PC-3 (cell line): Measurements from ENCODE around the gene LEF1. TPM values are rescaled to one million over a fixed set of nuclear protein-coding genes. Genes with fewer than 3 reads are reported as not detected.
A peak's percentile ranks its signal among the peaks of the same experiment; 100 is the strongest.

Source experiments
- ATAC-seq: fragments of 200-7000 bp; cut with Tn5 transposase; 2 replicates; pipeline ENCODE4 v1.9.1; 2020; ENCODE audit warnings: mild to moderate bottlenecking, moderate library complexity
- BruUV-seq: library from RNA; stranded (reverse); fragments of 400-500 nt; replicated peaks from 2 replicates; lab custom pipeline; 2021; lab: Mats Ljungman, UMichigan
- CTCF ChIA-PET: fragments of 300-600 bp; sonication (Branson Sonifier 250); formaldehyde crosslinking; loops from one replicate; lab custom pipeline; 2022; ENCODE audit warnings: antibody characterized with exemption; lab: Charles Lee
- POLR2A ChIA-PET: fragments of 300-600 bp; sonication (Branson Sonifier 250); formaldehyde crosslinking; loops from one replicate; lab custom pipeline; 2022; ENCODE audit warnings: antibody characterized with exemption; ENCODE audit not compliant: unreplicated experiment; lab: Charles Lee
- DNase-seq: peaks from one replicate; pipeline ENCODE4 v3.0.0-alpha.2; 2015
- H2AFZ ChIP-seq: fragments of 300-600 bp; sonication (generic); 2 replicates; pipeline ENCODE4 v1.6.0; 2016; ENCODE audit warnings: antibody characterized with exemption, low read length
- H3F3A ChIP-seq: fragments of 300-600 bp; sonication (generic); one replicate; pipeline ENCODE4 v1.6.0; 2017; ENCODE audit warnings: antibody characterized with exemption, low read length, control low read depth, mild to moderate bottlenecking; ENCODE audit not compliant: unreplicated experiment
- H3K27ac ChIP-seq: fragments of 300-600 bp; sonication (generic); 2 replicates; pipeline ENCODE4 v1.5.1; 2016; ENCODE audit warnings: mild to moderate bottlenecking, low read length
- H3K27me3 ChIP-seq: fragments of 300-600 bp; sonication (generic); 2 replicates; pipeline ENCODE4 v1.6.1; 2016; ENCODE audit warnings: low read length, mixed read lengths
- H3K36me3 ChIP-seq: fragments of 300-600 bp; sonication (generic); 2 replicates; pipeline ENCODE4 v1.6.1; 2016; ENCODE audit warnings: low read depth, mixed run types, low read length, mixed read lengths
- H3K4me1 ChIP-seq: fragments of 300-600 bp; sonication (generic); 2 replicates; pipeline ENCODE4 v1.5.1; 2016; ENCODE audit warnings: low read length; ENCODE audit not compliant: insufficient read depth
- H3K4me2 ChIP-seq: fragments of 300-600 bp; sonication (generic); 2 replicates; pipeline ENCODE4 v1.6.0; 2016; ENCODE audit warnings: low read length
- H3K4me3 ChIP-seq: fragments of 300-600 bp; sonication (generic); 2 replicates; pipeline ENCODE4 v1.5.1; 2016; ENCODE audit warnings: mild to moderate bottlenecking, low read length, mixed read lengths
- H3K79me2 ChIP-seq: fragments of 300-600 bp; sonication (generic); 2 replicates; pipeline ENCODE4 v1.6.1; 2017; ENCODE audit warnings: low read length, mixed read lengths
- H3K9ac ChIP-seq: fragments of 300-600 bp; sonication (generic); 2 replicates; pipeline ENCODE4 v1.6.0; 2016; ENCODE audit warnings: mild to moderate bottlenecking, low read length
- H3K9me2 ChIP-seq: fragments of 300-600 bp; sonication (generic); replicated peaks from 2 replicates; pipeline ENCODE4 v1.6.1; 2016; ENCODE audit warnings: mixed run types, low read length, mixed read lengths
- H3K9me3 ChIP-seq: fragments of 300-600 bp; sonication (generic); 2 replicates; pipeline ENCODE4 v1.6.1; 2016; ENCODE audit warnings: low read length, mixed read lengths
- H4K20me1 ChIP-seq: fragments of 300-600 bp; sonication (generic); 2 replicates; pipeline ENCODE4 v1.6.1; 2016; ENCODE audit warnings: low read length, mixed read lengths
- EZH2 ChIP-seq: fragments of 300-600 bp; sonication (generic); IDR thresholded peaks from one replicate; pipeline ENCODE4 v1.6.1; 2017; ENCODE audit warnings: antibody characterized with exemption, mild to moderate bottlenecking, low read length; ENCODE audit not compliant: unreplicated experiment
- EZH2phosphoT487 ChIP-seq: fragments of 300-600 bp; sonication (generic); IDR thresholded peaks from 2 replicates; pipeline ENCODE4 v1.6.1; 2018; ENCODE audit warnings: mild to moderate bottlenecking, antibody characterized with exemption, low read length, borderline replicate concordance
- intact Hi-C: fragments of 100-400 bp; cut with micrococcal nuclease; formaldehyde crosslinking; loops from 2 replicates; pipeline ENCODE4 v1.9.0; 2023
- total RNA-seq: library from RNA; depleted of rRNA; stranded (reverse); fragments of >200 nt; gene quantifications from 2 replicates; pipeline ENCODE4 v1.2.3, GENCODE V29; 2014
- TF ChIP-seq, protein P1 (sequence below): fragments of 300-600 bp; sonication (generic); conservative IDR thresholded peaks from 2 replicates; pipeline ENCODE4 v1.5.1; 2017; ENCODE audit warnings: antibody characterized with exemption, low read depth, mild to moderate bottlenecking, low read length

LEF1 gene
- total RNA-seq, 1 experiment from 2014 or later, result 2.4 TPM

DNA sequence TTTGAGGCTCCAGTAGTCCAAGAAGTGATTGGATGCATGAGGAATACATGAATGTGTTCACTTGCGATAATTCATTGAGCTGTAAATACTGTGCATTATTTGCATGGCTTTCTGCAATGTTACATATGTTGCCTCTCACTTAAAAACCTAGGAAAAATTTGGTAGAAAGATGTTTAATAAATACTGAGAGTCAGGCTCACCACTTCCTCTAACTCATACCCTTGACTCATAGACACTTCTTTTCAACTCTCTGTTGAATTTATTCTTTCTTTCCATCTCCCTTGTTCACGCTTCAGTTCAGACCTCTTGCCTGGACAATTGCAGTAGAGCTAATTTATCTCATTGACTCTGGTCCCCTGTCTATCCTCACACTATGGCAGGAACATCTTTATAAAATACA lies 35.8 kb upstream of the LEF1 start:
- CTCF ChIA-PET, result no interaction called here
- POLR2A ChIA-PET, result no interaction called here

DNA sequence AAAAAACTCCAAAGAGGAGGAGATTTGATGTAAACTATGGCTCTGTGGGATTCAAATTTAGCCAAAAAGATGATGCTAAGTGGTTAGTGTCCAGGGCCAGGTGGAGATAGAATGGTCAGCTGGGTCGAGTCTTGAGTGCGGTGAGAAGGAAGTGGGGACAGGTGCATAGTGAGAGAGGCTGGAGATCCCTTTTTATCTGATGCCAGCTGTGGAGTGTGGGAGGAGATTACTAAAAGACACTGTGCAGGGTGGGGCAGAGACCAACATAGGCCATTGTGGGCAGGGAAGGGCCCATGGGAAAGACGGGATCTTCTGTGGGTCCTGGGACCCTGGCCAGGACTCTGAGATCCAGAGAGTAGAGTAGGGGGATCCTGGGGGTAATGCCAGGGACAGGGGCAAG lies 34.6 kb upstream of the LEF1 start:
- Histone ChIP-seq H3K9me2 (no peaks in the 10 kb centered on the region), H3K27me3 (no peaks in the 10 kb centered on the region), H2AFZ (no peak overlapping the region), H3K4me3 (no peak overlapping the region), H3K36me3 (no peaks in the 10 kb centered on the region), H3K9me3 (no peaks in the 10 kb centered on the region), H3K4me1 (0 out of 2 replicates have a peak, but pooled peaks cover 9% of the 10 kb centered on the region), H3K4me2 (no peak overlapping the region), H3F3A (no peaks in the 10 kb centered on the region), H3K79me2 (no peaks in the 10 kb centered on the region), H3K27ac (no peak overlapping the region), H3K9ac (no peak overlapping the region), H4K20me1 (no peaks in the 10 kb centered on the region)
- BruUV-seq, result no TSS peak
- ATAC-seq (no peak), DNase-seq (no peak)
- intact Hi-C loops, result no loop called here
- CTCF ChIA-PET, result no interaction called here
- TF ChIP-seq, protein P1, sequence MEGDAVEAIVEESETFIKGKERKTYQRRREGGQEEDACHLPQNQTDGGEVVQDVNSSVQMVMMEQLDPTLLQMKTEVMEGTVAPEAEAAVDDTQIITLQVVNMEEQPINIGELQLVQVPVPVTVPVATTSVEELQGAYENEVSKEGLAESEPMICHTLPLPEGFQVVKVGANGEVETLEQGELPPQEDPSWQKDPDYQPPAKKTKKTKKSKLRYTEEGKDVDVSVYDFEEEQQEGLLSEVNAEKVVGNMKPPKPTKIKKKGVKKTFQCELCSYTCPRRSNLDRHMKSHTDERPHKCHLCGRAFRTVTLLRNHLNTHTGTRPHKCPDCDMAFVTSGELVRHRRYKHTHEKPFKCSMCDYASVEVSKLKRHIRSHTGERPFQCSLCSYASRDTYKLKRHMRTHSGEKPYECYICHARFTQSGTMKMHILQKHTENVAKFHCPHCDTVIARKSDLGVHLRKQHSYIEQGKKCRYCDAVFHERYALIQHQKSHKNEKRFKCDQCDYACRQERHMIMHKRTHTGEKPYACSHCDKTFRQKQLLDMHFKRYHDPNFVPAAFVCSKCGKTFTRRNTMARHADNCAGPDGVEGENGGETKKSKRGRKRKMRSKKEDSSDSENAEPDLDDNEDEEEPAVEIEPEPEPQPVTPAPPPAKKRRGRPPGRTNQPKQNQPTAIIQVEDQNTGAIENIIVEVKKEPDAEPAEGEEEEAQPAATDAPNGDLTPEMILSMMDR, result no peak
- TF ChIP-seq EZH2 (no peak), EZH2phosphoT487 (no peak)
- POLR2A ChIA-PET, result no interaction called here

More for the DNA sequence above, 35.8 kb upstream of the LEF1 start:
- Histone ChIP-seq H3K9ac (no peak overlapping the region), H4K20me1 (no peaks in the 10 kb centered on the region), H3K4me3 (no peak overlapping the region), H3K27ac (no peak overlapping the region), H3K4me2 (no peak overlapping the region), H3K27me3 (no peaks in the 10 kb centered on the region), H3K79me2 (no peaks in the 10 kb centered on the region), H3K9me3 (no peaks in the 10 kb centered on the region), H3F3A (no peaks in the 10 kb centered on the region), H3K36me3 (no peaks in the 10 kb centered on the region), H3K4me1 (0 out of 2 replicates have a peak, but pooled peaks cover 9% of the 10 kb centered on the region), H3K9me2 (no peaks in the 10 kb centered on the region), H2AFZ (no peak overlapping the region)
- ATAC-seq (peak; percentile 29), DNase-seq (peak; percentile 16)
- TF ChIP-seq EZH2phosphoT487 (no peak), EZH2 (no peak)
- TF ChIP-seq, protein P1, result no peak
- no TSS peak for BruUV-seq
- intact Hi-C loops, result no loop called here

DNA sequence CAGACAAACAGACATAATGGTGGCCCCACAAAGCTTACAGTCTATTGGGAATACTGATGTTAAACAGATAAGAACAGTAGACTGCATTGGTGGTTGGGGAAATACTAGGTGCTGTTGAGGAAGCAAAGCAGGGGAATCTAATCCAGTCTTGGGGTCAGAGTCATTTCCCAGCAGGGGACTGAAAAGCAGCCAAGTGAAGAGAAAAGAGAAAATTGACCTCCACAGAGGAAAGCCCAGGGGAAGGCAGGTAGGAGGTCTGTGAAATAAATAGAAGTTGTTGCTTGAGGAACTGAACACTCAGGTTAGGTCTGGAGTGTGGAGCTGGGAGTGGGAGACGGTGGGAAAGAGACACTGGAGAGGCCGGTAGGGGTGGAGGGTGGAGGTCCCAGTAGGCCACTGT lies 33.0 kb upstream of the LEF1 start:
- CTCF ChIA-PET, result no interaction called here
- Histone ChIP-seq H3K27me3 (no peaks in the 10 kb centered on the region), H3K9me3 (no peaks in the 10 kb centered on the region), H3K9me2 (no peaks in the 10 kb centered on the region), H4K20me1 (no peaks in the 10 kb centered on the region), H3K9ac (no peak overlapping the region), H2AFZ (no peak overlapping the region), H3K4me3 (no peak overlapping the region), H3K36me3 (no peaks in the 10 kb centered on the region), H3K4me2 (no peak overlapping the region), H3K27ac (no peak overlapping the region), H3F3A (no peaks in the 10 kb centered on the region), H3K79me2 (no peaks in the 10 kb centered on the region), H3K4me1 (0 out of 2 replicates have a peak, but pooled peaks cover 9% of the 10 kb centered on the region)
- DNase-seq (no peak), ATAC-seq (no peak)
- BruUV-seq, result no TSS peak
- POLR2A ChIA-PET, result no interaction called here
- TF ChIP-seq EZH2 (no peak), EZH2phosphoT487 (no peak)
- TF ChIP-seq, protein P1, result no peak
- intact Hi-C loops, result no loop called here
